ENCODE data around the gene ZNF532.

ZNF532 gene

DNA sequence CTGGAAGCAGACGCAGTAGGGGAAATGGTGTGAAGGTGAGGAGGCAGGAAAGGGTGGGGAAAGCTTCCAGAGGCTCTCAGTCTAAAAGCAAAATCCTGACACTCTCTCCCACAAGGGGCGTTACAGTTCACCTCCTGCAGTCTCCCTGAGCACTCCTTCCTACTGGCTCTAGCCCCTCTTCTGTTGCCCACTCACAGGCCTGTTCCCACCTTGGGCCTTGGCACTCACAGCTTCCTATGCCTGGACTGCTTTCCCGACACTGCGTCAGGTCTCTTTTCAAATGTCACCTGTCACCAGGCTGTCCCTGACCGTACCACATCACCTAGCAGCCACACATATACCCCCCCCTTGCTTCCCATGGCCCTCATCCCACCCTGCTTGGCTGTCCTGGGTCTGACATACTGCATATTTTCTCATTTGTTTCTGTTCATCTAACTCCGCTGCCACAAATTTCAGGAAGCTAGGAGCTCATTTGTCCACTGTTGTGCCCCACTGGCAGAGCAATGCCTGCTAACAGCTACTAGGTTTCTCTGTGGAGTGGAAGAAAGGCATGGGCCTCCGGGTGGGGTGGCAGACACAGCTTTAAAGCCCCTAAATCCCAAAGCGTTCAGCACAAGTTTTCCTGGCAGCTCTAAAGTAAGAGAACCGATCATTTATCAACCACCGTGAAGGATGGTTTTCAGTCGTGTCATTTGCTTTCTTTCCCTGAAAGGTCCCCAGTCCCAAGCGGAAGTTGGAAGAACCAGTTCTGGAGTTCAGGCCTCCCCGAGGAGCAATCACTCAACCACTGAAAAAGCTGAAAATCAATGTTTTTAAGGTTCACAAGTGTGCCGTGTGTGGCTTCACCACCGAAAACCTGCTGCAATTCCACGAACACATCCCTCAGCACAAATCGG lies 118.8 kb downstream of the ZNF532 start:
- DNase-seq = no peak

DNA sequence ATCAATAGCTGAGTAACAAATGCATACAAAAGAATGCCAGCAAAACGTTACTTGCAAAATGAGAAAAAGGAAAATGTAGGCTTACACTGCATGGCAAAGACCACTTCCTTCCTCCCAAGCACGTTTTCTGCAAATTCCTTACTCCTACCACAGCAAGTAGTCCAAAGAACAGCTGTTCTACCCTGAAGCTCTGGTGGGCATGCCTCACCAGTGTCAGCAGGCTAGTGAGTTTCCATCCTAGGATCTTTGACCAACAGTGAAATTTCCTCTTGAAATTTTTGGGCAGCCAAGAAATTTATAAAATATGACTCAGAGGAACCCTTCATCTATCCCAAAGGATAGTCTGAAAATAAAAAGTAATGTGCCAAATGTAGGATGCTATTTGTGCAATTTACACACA lies 123.9 kb downstream of the ZNF532 start:
- no peak for DNase-seq

DNA sequence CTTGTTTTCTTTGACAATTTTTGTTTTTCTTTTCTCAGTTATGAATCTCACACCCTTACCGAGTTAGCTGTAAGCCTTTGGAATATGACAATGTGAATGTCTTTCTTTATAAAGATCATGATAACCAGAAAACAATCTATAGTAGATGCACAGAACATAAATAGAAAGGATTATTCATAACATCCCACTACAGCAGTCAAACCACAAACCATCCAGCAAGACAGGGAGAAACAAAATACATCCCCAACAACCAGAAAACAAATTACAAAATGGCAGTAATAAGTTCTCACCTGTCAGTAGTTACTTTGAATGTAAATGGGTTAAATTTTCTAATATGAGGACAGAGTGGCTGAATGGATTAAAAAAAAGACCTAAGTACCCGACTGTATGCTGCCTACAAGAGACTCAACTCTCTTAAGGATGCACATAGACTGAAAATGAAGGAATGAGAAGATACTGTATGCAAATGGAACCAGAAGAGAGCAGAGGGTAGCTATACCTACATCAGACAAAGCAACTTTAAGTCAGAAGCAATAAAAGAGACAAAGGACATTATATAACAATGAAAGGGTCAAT lies 124.6 kb downstream of the ZNF532 start:
- no peak for DNase-seq

DNA sequence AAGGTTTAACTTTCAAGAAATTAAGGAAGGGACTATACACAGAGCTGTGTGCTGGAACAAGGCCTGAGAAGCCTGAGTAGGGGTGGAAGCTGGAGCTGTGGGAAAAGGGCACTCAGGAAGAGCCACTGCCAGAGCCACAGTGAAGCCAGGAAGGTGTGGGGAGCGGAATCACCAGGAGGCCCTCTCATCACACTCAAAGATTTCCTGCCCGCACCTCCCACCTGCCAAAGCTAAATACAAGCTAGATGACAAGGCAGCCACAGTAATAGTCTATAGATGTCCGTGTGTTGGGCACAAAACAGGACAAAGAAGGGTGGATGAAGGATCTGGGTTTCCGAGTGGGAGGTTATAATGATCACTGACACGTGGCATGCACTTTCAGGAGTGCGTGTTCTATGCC lies 126.0 kb downstream of the ZNF532 start:
- no peak for DNase-seq

DNA sequence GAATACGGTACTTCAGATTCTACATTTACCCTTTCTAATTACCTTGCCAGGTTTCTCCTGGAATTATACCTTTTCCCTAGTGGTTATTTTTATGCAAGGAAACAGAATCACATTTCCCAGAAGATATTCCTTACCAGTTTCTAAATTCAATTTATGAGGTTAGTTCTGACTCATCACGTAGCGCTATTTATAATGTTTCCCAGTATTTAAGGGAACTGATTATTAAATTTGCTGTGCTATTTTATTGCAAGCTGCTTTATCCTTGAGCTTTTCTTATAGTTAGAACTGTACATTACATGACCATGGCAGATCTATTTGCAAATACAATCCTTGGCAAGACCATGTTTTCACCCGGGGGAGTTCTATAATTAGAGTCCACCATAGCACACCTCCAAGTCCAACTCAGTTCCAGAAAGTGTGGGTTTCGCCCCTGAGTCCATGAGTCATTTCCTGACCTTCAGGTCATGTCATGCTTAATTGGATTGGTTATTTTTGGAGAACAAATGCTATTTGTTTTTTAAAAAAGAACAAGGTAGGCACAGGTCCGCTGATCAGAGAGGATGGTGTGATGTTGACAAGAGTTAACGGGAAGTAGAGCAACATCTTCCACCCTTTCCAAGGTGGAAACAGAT lies 126.6 kb downstream of the ZNF532 start:
- no peak for DNase-seq

DNA sequence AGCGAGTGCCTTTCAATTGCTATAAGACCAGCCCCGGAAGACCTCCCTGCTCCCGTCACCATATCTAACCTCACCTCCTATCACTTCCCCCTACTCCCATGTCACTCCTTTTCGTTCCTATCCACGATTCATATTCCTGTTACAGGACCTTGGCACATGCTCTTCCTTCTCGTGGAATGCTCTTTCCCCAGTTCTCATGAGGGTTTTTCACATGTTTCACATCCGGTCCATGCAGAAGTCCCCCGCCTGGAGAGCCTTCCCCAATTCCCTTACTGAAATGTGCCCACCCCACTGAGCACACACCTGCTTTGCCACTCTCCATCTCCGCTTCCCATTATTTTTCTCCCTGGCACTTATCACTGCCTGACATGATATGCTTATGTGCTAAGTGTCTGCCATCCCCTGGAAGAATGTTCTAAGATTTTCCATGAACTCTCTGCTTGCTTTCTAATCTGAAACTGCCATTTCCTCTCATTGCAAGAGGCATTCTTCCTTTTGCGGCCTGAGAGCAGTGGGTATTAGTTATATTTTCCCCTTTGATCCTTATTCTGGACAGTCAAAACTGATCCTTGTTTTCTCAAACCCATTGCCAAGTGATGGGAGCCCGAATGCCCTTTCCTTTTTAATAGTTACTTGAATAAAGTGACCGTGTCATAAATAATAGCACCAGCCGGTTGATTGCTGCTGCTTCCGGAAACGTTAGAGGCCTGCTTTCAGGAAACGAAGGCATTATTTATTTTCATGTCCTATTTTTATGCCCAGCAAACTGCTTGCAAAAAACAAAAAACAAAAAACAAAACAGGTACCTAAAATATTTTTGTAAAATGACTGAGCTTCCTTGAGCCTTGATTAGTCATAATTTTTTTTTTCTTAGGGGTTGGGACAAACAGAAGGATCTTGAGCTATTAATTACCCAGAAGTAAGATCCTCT lies 127.9 kb downstream of the ZNF532 start:
- no peak for DNase-seq

DNA sequence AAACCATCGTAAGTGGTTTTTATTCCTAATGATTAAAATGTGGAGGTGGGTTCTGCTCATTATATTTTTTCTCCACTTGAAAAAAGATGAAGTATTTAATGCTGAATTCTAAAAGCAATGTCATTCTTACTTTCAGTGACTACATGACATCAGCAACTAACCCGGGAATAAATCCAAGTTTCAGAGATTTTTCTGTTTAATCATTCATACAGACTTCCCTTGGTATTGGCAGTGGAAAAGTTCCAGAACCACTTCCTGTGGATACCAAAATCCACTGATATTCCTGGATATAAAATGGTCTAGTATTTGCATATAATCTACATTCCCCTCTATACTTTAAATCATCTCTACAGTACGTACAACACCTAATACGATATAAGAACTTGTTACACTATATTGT lies 128.6 kb downstream of the ZNF532 start:
- DNase-seq = no peak

DNA sequence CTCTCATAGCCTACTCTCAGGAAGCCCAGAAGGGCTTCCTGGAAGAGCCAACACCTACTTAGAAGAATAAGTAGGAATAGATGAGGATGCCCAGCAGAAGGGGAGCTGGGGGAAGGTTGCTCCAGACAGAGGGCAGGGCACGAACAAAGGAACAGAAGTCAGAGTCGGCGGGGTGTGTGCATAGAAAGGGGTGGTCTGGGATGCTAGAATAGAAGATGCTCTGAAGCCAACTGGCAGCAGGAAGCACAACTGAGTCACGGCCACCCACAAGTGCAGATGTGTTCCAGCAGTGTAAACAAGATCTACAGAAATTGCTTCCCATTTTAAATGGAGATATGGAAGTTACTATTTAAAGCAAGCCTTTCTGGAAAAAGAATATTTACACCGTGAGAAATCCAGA lies 131.0 kb downstream of the ZNF532 start:
- no peak for DNase-seq

DNA sequence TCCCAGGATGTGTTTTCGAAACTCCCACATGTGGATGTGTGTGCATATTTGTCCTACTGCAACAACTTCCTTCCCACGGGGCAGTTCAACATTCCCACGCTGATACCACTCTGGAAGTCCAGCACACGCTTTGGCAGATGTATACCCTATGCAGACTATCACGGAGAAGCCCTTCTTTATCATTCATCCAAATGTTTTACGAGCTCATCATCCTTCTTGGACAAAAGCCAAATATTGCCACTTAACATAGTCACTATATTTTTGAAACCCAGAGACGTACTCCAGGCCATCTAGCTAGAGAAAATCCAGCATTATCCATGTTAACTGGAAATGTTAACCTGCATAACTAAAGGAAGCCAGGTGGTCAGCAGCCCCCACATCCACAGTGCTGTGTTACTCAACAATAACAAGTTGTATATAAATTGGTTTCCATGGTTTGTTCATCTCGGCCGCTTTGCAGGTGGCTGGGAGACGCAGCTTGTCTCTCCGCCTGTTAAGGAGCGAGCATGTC lies 131.5 kb downstream of the ZNF532 start:
- DNase-seq = no peak

DNA sequence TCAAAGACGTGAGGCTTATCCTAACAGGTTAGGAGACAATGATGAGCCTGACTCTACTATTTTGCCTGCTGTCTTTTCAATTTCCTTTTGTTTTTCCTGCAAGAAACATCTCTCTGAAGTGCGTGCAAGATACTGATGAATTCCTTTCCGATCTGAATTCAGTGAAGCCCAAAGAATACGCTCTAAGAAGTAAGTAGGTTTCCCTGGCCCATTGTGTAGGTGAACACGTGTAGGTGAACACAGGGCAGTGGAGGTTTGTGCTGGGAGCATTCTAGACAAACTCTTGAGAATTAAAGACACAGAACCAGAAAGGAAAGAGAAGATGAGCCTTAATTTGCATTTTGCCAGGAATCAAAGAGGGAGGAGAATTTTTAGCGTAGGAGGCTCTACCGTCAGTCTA lies 132.0 kb downstream of the ZNF532 start:
- DNase-seq = no peak

DNA sequence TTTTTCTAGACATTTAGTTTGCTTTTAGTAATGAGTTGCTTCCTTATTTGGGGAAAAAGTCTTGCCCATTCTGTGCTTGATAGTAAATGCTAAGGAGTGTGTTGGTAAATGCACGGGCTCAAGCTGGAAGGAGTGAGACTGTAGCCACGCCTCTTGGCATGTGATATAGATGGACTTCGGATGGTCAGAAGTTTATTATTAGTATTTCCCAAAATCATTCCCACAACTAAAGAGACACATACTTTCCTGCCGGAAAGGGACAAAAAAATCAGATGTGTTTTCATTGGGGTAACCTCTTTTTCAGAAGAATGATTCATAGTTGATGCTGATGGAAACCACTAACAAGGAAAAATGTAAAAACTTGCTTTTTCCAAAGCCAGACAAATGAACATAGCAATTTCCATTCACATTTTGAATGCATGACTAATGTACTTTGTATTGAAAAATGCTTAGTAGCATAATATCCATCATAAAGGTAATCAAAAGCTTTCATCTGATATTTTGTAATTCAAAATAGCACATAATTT lies 133.2 kb downstream of the ZNF532 start:
- DNase-seq = no peak

DNA sequence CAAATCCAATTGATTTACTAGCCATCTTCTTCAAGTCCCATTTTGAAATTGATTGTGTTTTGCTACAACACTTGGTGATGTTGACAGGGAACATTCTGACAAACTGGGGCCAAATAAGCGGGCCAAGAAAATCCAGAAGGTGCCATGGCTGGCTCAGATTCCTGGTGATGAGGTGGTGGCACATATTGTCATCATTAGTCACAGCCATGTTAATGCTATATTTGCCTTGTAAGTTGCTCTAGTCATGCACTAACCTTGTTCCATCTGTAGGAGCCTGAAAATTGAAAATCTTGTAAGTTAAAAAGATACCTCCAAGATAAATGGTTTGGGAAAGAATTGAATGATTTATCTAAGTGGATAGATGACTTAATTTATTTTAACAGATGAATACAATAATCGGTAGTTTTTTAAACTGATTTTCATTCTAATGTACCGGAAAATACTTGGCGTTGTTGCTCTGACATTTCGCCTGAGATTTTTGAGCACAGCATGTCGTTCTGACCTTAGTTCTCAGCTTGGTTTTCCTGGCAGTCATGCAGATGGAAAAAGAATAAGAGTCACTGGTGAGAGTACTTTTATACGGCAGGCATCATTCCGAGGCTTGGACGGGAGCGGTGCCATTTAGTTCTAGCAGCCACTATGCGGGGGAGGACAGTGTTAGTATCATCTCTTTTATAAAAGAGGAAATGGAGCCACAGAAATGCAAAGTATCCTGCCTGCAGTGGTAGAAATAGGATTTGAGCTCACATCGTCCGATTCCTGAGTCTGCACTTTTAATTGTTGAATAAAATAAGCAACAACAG lies 133.9 kb downstream of the ZNF532 start:
- DNase-seq = no peak

DNA sequence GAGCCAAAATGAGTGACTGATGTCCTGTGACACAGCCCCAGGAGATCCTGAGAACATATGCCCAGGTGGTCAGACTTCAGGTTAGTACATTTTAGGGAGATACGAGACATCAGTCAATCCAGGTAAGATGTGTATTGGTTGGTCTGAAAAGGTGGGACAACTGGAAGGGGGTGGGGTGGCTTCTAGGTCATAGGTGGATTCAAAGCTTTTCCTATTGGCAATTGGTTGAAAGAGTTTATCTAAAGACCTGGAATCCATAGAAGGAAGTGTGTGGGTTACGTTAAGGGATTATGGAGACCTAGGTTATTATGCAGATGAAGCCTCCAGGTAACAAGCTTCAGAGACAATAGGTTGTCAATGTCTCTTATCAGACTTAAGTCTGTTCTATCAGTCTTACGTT lies 136.5 kb downstream of the ZNF532 start:
- DNase-seq = no peak

DNA sequence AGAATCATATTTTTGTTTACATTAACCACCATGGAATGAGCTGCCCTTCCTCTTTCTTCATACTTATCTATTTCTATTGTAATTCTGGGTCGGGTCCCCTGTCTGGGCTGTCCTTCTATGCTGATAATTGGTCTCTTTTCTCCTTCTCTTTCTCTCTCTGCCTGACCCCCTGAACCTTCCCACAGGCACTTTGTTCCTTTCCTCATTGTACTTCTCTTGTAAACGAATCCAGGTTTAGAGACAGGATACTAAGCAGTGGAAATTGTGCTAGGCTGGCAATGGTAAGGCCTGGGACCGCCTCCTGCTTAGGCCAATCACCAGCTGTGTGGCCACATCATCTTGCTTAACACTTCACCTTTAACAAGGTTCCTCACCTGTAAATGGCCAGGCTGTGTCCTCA lies 137.0 kb downstream of the ZNF532 start:
- DNase-seq = no peak

DNA sequence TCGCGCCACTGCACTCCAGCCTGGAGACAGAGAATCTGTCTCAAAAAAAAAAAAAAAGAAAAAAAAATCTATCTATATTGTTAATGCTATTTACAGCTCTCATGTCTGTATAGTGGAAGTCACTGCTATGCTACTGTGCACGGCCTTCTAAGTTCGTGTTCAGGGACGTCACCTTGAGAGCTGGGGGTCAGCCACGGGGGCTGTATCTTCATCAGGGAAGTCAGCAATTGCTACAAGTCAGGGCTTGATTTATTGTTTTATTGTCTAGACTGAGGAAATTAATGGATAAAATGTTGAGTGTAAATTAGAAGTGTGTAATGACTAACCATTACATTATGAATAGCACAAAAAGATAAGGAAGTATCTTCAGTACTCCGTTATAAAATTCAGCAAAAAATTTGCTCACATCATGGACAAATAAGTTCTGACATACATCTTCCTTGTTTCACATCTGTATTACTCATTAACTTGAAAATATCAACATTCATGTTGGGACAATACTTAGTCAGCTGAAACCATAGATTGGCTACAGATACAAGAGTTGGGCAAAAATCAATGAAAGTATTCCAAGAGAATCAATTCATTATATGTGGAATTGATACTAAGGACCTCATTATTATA lies 138.4 kb downstream of the ZNF532 start:
- DNase-seq = no peak

DNA sequence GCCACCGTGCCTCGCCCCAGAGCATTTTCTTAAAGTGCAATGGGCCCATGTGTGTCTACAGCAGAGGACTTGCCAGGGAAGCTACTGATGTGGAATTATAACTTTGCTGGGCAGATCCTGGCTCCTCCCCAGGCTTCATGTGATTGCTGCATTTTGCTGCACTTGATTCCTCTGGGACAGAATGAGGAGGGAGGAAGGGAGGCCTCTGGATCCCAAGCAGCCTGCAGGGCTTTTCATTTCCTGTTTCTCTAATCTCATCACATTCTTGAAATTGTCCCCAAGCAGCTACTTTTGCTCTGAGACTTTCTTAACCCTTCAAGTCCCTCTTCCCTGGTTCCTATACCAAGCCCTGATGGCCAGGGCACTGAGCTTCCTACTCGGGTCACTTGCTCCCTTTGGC lies 140.6 kb downstream of the ZNF532 start:
- no peak for DNase-seq

DNA sequence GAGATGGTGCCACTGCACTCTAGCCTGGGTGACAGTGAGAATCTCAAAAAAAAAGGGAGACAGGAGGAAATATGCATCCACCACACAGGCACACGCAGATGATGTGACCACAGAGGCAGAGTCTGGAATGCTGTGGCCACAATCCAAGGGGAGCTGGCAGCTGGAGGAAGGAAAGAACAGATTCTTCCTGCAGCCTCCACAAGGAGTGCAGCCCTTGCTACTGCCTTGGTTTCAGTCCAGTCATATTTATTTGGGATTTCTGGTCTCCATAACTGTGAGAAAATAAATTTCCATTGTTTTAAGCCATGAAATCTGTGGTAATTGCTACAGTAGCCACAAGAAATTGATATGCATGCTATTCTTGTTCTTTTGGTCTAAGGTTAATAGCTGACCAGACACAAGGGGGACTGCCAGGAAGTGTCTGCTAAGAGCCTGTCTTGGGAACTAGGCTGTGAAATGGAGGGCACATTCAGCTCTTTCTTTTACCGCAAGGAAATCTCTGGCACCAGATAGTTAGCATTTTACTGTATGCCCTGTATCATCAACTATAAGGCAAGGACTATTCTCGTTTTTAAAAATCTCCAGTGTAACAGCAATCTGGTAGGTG lies 141.9 kb downstream of the ZNF532 start:
- no peak for DNase-seq

DNA sequence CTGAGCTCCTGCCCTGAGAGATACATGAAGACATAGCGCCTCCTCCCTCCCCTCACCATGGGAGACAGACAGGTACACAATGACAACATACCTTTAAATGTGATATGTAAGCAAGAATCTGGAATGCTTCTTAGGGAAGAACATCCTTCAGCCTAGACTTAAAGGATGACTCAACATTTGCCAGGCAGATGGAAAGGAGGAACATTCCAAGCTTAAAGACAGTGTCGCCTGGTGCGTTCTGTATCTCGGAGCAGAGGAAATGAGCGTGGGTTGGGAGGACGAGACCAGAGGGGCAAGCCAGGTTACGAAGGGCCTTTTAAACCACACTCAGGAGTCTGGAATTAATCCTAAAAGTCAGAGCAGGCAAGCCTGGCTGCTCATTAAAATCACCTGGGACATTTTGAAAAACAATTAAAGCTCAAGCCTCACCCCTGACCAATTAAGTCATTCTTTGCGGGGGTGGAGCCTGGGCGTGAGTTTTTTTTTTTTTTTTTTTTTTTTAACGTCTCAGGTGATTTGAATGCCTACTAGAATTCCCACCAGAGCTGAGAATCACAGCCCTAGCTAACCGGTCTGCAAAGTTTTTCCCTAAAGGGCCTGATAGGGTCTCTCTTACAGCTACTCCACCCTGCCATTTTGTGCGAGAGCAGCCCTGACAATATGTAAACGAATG lies 143.8 kb downstream of the ZNF532 start:
- DNase-seq = no peak

DNA sequence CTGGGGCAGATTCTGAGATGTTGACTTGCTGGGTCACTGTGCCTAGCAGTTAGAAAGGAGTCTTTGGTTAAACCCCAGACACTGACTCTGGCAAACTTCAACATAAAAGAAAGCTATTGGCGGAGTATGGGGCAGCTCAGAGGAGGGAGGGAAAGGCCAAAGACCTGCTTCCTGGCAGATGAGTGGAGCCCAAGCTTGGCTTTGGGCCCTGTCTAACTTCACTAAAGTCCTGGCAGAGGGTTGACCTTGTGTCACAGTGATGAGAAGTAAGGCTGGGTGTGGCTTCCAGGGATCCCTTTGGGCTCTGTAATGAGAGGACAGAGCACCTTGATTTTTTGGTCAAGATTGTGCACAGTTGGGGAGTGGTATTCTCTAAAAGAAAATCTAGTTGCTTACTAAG lies 145.2 kb downstream of the ZNF532 start:
- no peak for DNase-seq

DNA sequence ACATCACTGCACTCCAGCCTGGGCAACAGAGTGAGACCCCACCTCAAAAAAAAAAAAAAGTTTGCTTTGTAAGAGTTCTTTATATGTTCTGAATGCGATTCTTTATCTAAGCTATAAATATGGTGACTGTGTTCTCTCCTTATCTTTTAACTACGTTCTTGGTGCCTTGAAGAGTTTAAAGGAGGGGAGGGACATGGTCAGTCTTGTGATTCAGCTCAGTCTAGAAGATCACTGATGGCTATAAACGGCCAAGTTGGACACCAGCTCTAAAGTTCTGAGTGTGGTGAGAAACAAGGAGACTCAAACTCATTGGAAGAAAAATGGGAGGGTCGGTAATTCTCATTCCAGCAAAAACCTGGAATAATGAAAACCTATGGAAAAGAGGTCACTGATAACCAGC lies 146.6 kb downstream of the ZNF532 start:
- DNase-seq = no peak

Data from GF-D8 (cell line).